CMK (cell line): Measurements from ENCODE around the gene RALB.
"Not testable (repeated sequence)": the region's sequence is repeated elsewhere in the genome, so short reads cannot be mapped to it uniquely, and the experiment has no call there.

Experiments
- DNase-seq: peaks from one replicate; pipeline ENCODE4 v3.0.0-alpha.2; 2010; ENCODE audit warnings: low read depth

The RALB gene

GRCh38 chr2:120293096-120294007 is 40.7 kb downstream of the RALB start:
- DNase-seq, result no peak

- no peak for DNase-seq
These were observed 41.3 kb downstream of the RALB start for GRCh38 chr2:120294008-120294340.

GRCh38 chr2:120298173-120298835 is 45.7 kb downstream of the RALB start:
- DNase-seq, result no peak

- no peak for DNase-seq
These were observed 46.4 kb downstream of the RALB start for GRCh38 chr2:120299004-120299403.

- DNase-seq, result no peak
These were observed 46.9 kb downstream of the RALB start for GRCh38 chr2:120299561-120299960.

- no peak for DNase-seq
These were observed 47.7 kb downstream of the RALB start for GRCh38 chr2:120300385-120300784.

GRCh38 chr2:120301284-120301683 is 48.6 kb downstream of the RALB start:
- no peak for DNase-seq

GRCh38 chr2:120302301-120302700 is 49.6 kb downstream of the RALB start:
- no peak for DNase-seq

GRCh38 chr2:120303177-120303576 is 50.5 kb downstream of the RALB start:
- no peak for DNase-seq

GRCh38 chr2:120305296-120305695 is 52.6 kb downstream of the RALB start:
- DNase-seq, result no peak

- no peak for DNase-seq
These were observed 53.4 kb downstream of the RALB start for GRCh38 chr2:120305937-120306490.

- no peak for DNase-seq
These were observed 54.8 kb downstream of the RALB start for GRCh38 chr2:120307482-120307881.

- no peak for DNase-seq
These were observed 55.6 kb downstream of the RALB start for GRCh38 chr2:120308038-120308910.

GRCh38 chr2:120310136-120310535 is 57.5 kb downstream of the RALB start:
- DNase-seq, result no peak

- DNase-seq, result not testable (repeated sequence)
These were observed 58.2 kb downstream of the RALB start for GRCh38 chr2:120310841-120311240.

GRCh38 chr2:120312076-120312475 is 59.4 kb downstream of the RALB start:
- DNase-seq, result no peak

GRCh38 chr2:120312860-120313694 is 60.4 kb downstream of the RALB start:
- no peak for DNase-seq

GRCh38 chr2:120313695-120314615 is 61.3 kb downstream of the RALB start:
- DNase-seq, result no peak

- no peak for DNase-seq
These were observed 62.2 kb downstream of the RALB start for GRCh38 chr2:120314690-120315366.
